ENCODE results near the gene TMEM37.

Gene TMEM37

DNA sequence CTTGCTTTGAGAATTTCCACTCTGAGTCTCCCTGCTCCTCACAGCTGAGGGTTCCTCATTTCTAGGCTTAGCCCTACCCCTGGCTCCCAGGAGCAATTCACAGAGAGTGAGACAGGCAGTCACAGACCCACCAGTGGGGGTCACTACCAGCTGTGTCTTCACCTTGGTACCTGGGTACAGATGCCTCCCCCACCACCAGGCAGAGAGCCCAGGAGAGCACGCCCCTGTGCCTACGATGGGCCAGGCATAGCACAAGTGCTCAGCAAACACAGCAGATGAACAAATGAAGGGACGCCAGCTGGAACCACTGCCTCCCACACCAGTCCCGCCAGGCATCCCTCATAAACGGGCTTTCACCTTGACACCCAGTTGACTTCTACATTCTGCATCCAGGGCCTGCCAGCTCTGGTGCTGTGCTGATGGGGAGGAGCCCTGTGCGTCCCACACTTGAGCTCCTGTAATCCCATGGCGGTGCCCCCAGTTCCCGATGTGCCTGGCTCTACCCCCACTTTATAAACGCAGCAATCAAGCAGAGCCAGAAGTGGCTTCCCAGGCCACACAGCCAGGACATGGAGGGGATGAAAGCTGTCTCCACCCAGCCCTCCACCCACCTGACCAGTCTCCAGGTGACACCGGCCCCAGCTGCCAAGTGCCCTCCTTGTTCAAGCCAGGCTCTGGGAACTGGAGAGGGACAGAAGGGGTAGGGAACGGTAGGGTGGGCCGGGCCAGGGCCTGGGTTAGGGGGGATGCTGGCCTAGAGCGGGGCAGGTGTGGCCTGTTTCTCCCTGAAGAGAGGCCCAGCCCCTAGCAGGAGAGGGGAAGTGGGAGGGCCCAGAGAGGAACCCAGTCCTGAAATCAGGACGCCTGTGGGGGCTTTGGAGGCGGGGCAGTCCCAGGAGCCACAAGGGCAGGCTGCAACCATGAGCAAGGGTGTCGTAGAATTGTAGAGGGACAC lies 50.1 kb downstream of the TMEM37 start:
- Histone ChIP-seq H3K9ac (ENCODE audit: insufficient read length, low read depth) (no peak overlapping the region), H3K4me1 (ENCODE audit: insufficient read depth, insufficient read length) (peaks cover 17% of the 10 kb centered on the region), H3K9me3 (ENCODE audit: insufficient read depth, low read length) (no peaks in the 10 kb centered on the region), H3K4me3 (ENCODE audit: insufficient read length, low read depth) (no peak overlapping the region), H3K36me3 (ENCODE audit: insufficient read depth, insufficient read length, low read length) (no peaks in the 10 kb centered on the region), H3K27me3 (ENCODE audit: insufficient read depth, insufficient read length) (no peaks in the 10 kb centered on the region)
- no peak for DNase-seq (ENCODE audit: low read depth, low spot score)
- no peak for TF ChIP-seq ZNF274 (IDR thresholded peaks at IDR 0.05; ENCODE audit: low read depth, low read length)

GRCh38 chr2:119482481-119483394 lies 51.1 kb downstream of the TMEM37 start:
- peak overlapping the region; percentile 23 for H3K9ac ChIP-seq (ENCODE audit: insufficient read length, low read depth)
- H3K4me1 ChIP-seq (ENCODE audit: insufficient read depth, insufficient read length) = peaks cover 19% of the 10 kb centered on the region
- H3K9me3 ChIP-seq (ENCODE audit: insufficient read depth, low read length) = no peaks in the 10 kb centered on the region
- H3K27me3 ChIP-seq (ENCODE audit: insufficient read depth, insufficient read length) = no peaks in the 10 kb centered on the region
- DNase-seq (ENCODE audit: low read depth, low spot score) = no peak
- H3K4me3 ChIP-seq (ENCODE audit: insufficient read length, low read depth) = no peak overlapping the region
- no peaks in the 10 kb centered on the region for H3K36me3 ChIP-seq (ENCODE audit: insufficient read depth, insufficient read length, low read length)
- TF ChIP-seq YY1 (IDR thresholded peaks at IDR 0.05; ENCODE audit: insufficient read depth, insufficient read length) = no peak
- no peak for TF ChIP-seq SUZ12 (IDR thresholded peaks at IDR 0.05; ENCODE audit: extremely low read depth, insufficient read depth, insufficient read length)
- no peak for TF ChIP-seq ZNF274 (IDR thresholded peaks at IDR 0.05; ENCODE audit: low read depth, low read length)

GRCh38 chr2:119483395-119483753 lies 51.7 kb downstream of the TMEM37 start:
- no peak for DNase-seq (ENCODE audit: low read depth, low spot score)
- Histone ChIP-seq H3K9ac (ENCODE audit: insufficient read length, low read depth) (no peak overlapping the region), H3K4me1 (ENCODE audit: insufficient read depth, insufficient read length) (peaks cover 22% of the 10 kb centered on the region), H3K27me3 (ENCODE audit: insufficient read depth, insufficient read length) (no peaks in the 10 kb centered on the region), H3K4me3 (ENCODE audit: insufficient read length, low read depth) (no peak overlapping the region), H3K36me3 (ENCODE audit: insufficient read depth, insufficient read length, low read length) (no peaks in the 10 kb centered on the region), H3K9me3 (ENCODE audit: insufficient read depth, low read length) (no peaks in the 10 kb centered on the region)
- TF ChIP-seq ZNF274 (IDR thresholded peaks at IDR 0.05; ENCODE audit: low read depth, low read length) (no peak), SUZ12 (IDR thresholded peaks at IDR 0.05; ENCODE audit: extremely low read depth, insufficient read depth, insufficient read length) (no peak), YY1 (IDR thresholded peaks at IDR 0.05; ENCODE audit: insufficient read depth, insufficient read length) (no peak)

- no peaks in the 10 kb centered on the region for H3K27me3 ChIP-seq (ENCODE audit: insufficient read depth, insufficient read length)
- H3K4me3 ChIP-seq (ENCODE audit: insufficient read length, low read depth) = no peak overlapping the region
- no peaks in the 10 kb centered on the region for H3K36me3 ChIP-seq (ENCODE audit: insufficient read depth, insufficient read length, low read length)
- no peak overlapping the region for H3K9ac ChIP-seq (ENCODE audit: insufficient read length, low read depth)
- H3K9me3 ChIP-seq (ENCODE audit: insufficient read depth, low read length) = no peaks in the 10 kb centered on the region
- TF ChIP-seq YY1 (IDR thresholded peaks at IDR 0.05; ENCODE audit: insufficient read depth, insufficient read length) (no peak), SUZ12 (IDR thresholded peaks at IDR 0.05; ENCODE audit: extremely low read depth, insufficient read depth, insufficient read length) (no peak), ZNF274 (IDR thresholded peaks at IDR 0.05; ENCODE audit: low read depth, low read length) (no peak)
- peaks cover 24% of the 10 kb centered on the region for H3K4me1 ChIP-seq (ENCODE audit: insufficient read depth, insufficient read length)
- DNase-seq (ENCODE audit: low read depth, low spot score) = no peak
These were observed 52.5 kb downstream of the TMEM37 start for GRCh38 chr2:119483896-119484718.

DNA sequence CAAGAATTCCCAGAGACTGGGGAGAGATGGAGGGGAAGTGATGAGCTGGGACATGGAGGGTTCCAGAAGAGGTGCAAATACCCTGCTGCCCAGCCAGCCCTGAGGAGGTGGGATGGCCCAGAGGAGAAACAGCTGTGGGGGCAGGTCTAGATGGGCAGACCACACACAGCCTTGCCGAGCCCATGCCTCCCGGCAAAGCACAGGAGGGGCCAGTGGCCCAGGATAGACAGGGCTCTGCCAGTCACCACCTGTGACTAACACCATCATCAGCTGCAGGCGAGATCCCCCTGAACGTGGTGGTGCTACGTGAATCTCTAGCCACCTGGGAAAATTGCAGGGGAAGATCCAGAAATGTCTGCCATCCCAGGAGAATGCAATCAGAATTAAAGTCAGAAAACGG lies 53.2 kb downstream of the TMEM37 start:
- Histone ChIP-seq H3K9ac (ENCODE audit: insufficient read length, low read depth) (peak overlapping the region; percentile 16), H3K9me3 (ENCODE audit: insufficient read depth, low read length) (no peaks in the 10 kb centered on the region), H3K36me3 (ENCODE audit: insufficient read depth, insufficient read length, low read length) (no peaks in the 10 kb centered on the region), H3K4me3 (ENCODE audit: insufficient read length, low read depth) (no peak overlapping the region), H3K4me1 (ENCODE audit: insufficient read depth, insufficient read length) (peaks cover 24% of the 10 kb centered on the region), H3K27me3 (ENCODE audit: insufficient read depth, insufficient read length) (no peaks in the 10 kb centered on the region)
- no peak for TF ChIP-seq ZNF274 (IDR thresholded peaks at IDR 0.05; ENCODE audit: low read depth, low read length)
- no peak for TF ChIP-seq YY1 (IDR thresholded peaks at IDR 0.05; ENCODE audit: insufficient read depth, insufficient read length)
- TF ChIP-seq SUZ12 (IDR thresholded peaks at IDR 0.05; ENCODE audit: extremely low read depth, insufficient read depth, insufficient read length) = no peak
- no peak for DNase-seq (ENCODE audit: low read depth, low spot score)

GRCh38 chr2:119485336-119486110 lies 53.9 kb downstream of the TMEM37 start:
- TF ChIP-seq SUZ12 (IDR thresholded peaks at IDR 0.05; ENCODE audit: extremely low read depth, insufficient read depth, insufficient read length) = no peak
- no peak for TF ChIP-seq YY1 (IDR thresholded peaks at IDR 0.05; ENCODE audit: insufficient read depth, insufficient read length)
- no peak for TF ChIP-seq ZNF274 (IDR thresholded peaks at IDR 0.05; ENCODE audit: low read depth, low read length)
- no peaks in the 10 kb centered on the region for H3K27me3 ChIP-seq (ENCODE audit: insufficient read depth, insufficient read length)
- DNase-seq (ENCODE audit: low read depth, low spot score) = no peak

More at GRCh38 chr2:119485336-119486110, 53.9 kb downstream of the TMEM37 start:
- H3K36me3 ChIP-seq (ENCODE audit: insufficient read depth, insufficient read length, low read length) = no peaks in the 10 kb centered on the region
- H3K9me3 ChIP-seq (ENCODE audit: insufficient read depth, low read length) = no peaks in the 10 kb centered on the region
- peaks cover 28% of the 10 kb centered on the region for H3K4me1 ChIP-seq (ENCODE audit: insufficient read depth, insufficient read length)
- no peak overlapping the region for H3K9ac ChIP-seq (ENCODE audit: insufficient read length, low read depth)
- no peak overlapping the region for H3K4me3 ChIP-seq (ENCODE audit: insufficient read length, low read depth)
